SK-N-SH (cell line): Measurements from ENCODE around the gene ATP8A2. TPM values are rescaled to one million over a fixed set of nuclear protein-coding genes. Genes with fewer than 3 reads are reported as not detected.

Experiments
- CTCF ChIA-PET: fragments of 300-600, 350-600 bp; formaldehyde crosslinking; extraction: SDS; loops from one replicate; lab custom pipeline; 2021; lab: Yijun Ruan, JAX
- POLR2A ChIA-PET: fragments of 350-600 bp; sonication (Branson Sonifier 250); formaldehyde crosslinking; extraction: SDS; loops from one replicate; lab custom pipeline; 2020; ENCODE audit warnings: antibody characterized with exemption, inconsistent platforms; lab: Yijun Ruan, JAX
- DNase-seq: peaks from one replicate; pipeline ENCODE4 v3.0.0; 2012
- H2AFZ ChIP-seq: fragments of 200-600 bp; sonication (generic); 2 replicates; pipeline ENCODE4 v1.8.1; 2016; ENCODE audit warnings: antibody characterized with exemption, mild to moderate bottlenecking, low read depth
- H3F3A ChIP-seq: fragments of 200-600 bp; sonication (generic); replicated peaks from 2 replicates; pipeline ENCODE3; 2016; ENCODE audit warnings: antibody characterized with exemption, mild to moderate bottlenecking; ENCODE audit not compliant: insufficient read depth
- H3K27ac ChIP-seq, 2 experiments: fragments of 200-500 bp in 1 of 2; fragments of 200-600 bp in 1 of 2; sonication (Bioruptor generic) in 1 of 2; sonication (generic), shearing (Covaris generic) in 1 of 2; 2 replicates each; pipeline versions ENCODE4 v1.5.1 to v1.6.1; 2014 to 2016; ENCODE audit warnings: low read depth in 2 of 2, inconsistent platforms in 1 of 2, low read length in 1 of 2, mild to moderate bottlenecking in 1 of 2, mixed read lengths in 1 of 2
- H3K27me3 ChIP-seq: fragments of 200-600 bp; sonication (generic), shearing (Covaris generic); 2 replicates; pipeline ENCODE4 v1.6.1; 2016; ENCODE audit warnings: mixed run types; ENCODE audit not compliant: insufficient read depth
- H3K36me3 ChIP-seq, 2 experiments: fragments of 200-500 bp in 1 of 2; fragments of 200-600 bp in 1 of 2; sonication (Bioruptor generic) in 1 of 2; sonication (generic) in 1 of 2; replicated peaks in 1 of 2; 2 replicates each; pipeline versions ENCODE3 to v1.5.1; 2014 to 2016; ENCODE audit warnings: low read length in 1 of 2, mild to moderate bottlenecking in 1 of 2; ENCODE audit not compliant: insufficient read depth in 2 of 2, control insufficient read depth in 1 of 2
- H3K4me1 ChIP-seq, 2 experiments: fragments of 200-500 bp in 1 of 2; fragments of 200-600 bp in 1 of 2; sonication (Bioruptor generic) in 1 of 2; sonication (generic), shearing (Covaris generic) in 1 of 2; 2 replicates each; pipeline versions ENCODE4 v1.5.1 to v1.6.1; 2014 to 2016; ENCODE audit warnings: low read depth in 1 of 2, low read length in 1 of 2, mixed run types in 1 of 2; ENCODE audit not compliant: insufficient read depth in 2 of 2, control insufficient read depth in 1 of 2
- H3K4me2 ChIP-seq: fragments of 200-600 bp; sonication (generic), shearing (Covaris generic); 2 replicates; pipeline ENCODE4 v1.6.1; 2017; ENCODE audit warnings: mixed run types
- H3K4me3 ChIP-seq, 2 experiments: fragments of 200-500 bp in 1 of 2; fragments of 200-600 bp in 1 of 2; sonication (Bioruptor generic) in 1 of 2; sonication (generic), shearing (Covaris generic) in 1 of 2; 2 replicates each; pipeline versions ENCODE4 v1.5.1 to v1.8.1; 2014 to 2016; ENCODE audit warnings: low read depth in 2 of 2, inconsistent platforms in 1 of 2, low read length in 1 of 2, mild to moderate bottlenecking in 1 of 2, mixed read lengths in 1 of 2, moderate library complexity in 1 of 2
- H3K79me2 ChIP-seq: fragments of 200-600 bp; sonication (generic); 2 replicates; pipeline ENCODE4 v1.8.1; 2017; ENCODE audit warnings: mild to moderate bottlenecking; ENCODE audit not compliant: insufficient read depth
- H3K9ac ChIP-seq: fragments of 200-600 bp; sonication (generic); 2 replicates; pipeline ENCODE4 v1.6.1; 2017; ENCODE audit warnings: mixed run types
- H3K9me2 ChIP-seq: fragments of 200-600 bp; sonication (generic); 2 replicates; pipeline ENCODE4 v1.6.1; 2017; ENCODE audit warnings: mixed run types
- H3K9me3 ChIP-seq: fragments of 200-600 bp; sonication (generic); 2 replicates; pipeline ENCODE4 v1.6.1; 2017; ENCODE audit warnings: mixed run types, mild to moderate bottlenecking, moderate library complexity
- H4K20me1 ChIP-seq: fragments of 200-600 bp; sonication (generic); 2 replicates; pipeline ENCODE4 v1.6.1; 2017; ENCODE audit warnings: mild to moderate bottlenecking, mixed run types; ENCODE audit not compliant: insufficient read depth
- CHD2 ChIP-seq: fragments of 150-350 bp; IDR thresholded peaks from 2 replicates; pipeline ENCODE4 v1.6.1; 2018; ENCODE audit warnings: low read length; ENCODE audit not compliant: partially characterized antibody
- ELF1 ChIP-seq: IDR thresholded peaks from 2 replicates; pipeline ENCODE4 v1.4.0; 2012
- FOXJ3 ChIP-seq: sonication (generic); formaldehyde crosslinking; IDR thresholded peaks from 2 replicates; pipeline ENCODE4 v1.5.1; 2020; ENCODE audit warnings: mild to moderate bottlenecking, missing genetic modification reagents
- FOXM1 ChIP-seq: IDR thresholded peaks from 2 replicates; pipeline ENCODE4 v1.4.0; 2012; ENCODE audit warnings: low read depth, mild to moderate bottlenecking
- GABPA ChIP-seq: IDR thresholded peaks from 2 replicates; pipeline ENCODE4 v1.4.0; 2012; ENCODE audit warnings: low read depth, mild to moderate bottlenecking
- JUND ChIP-seq: IDR thresholded peaks from 2 replicates; pipeline ENCODE4 v1.4.0; 2012
- NRF1 ChIP-seq: IDR thresholded peaks from 2 replicates; pipeline ENCODE4 v1.6.1; 2012; ENCODE audit warnings: low read depth, mild to moderate bottlenecking, low read length
- PBX3 ChIP-seq: IDR thresholded peaks from 2 replicates; pipeline ENCODE4; 2012
- RAD21 ChIP-seq: IDR thresholded peaks from 2 replicates; pipeline ENCODE4 v1.6.1; 2012; ENCODE audit warnings: mild to moderate bottlenecking, low read length
- RFX5 ChIP-seq: IDR thresholded peaks from 2 replicates; pipeline ENCODE4 v1.6.1; 2012; ENCODE audit warnings: mild to moderate bottlenecking, improper control_type of control experiment, low read length
- RXRA ChIP-seq: IDR thresholded peaks from 2 replicates; pipeline ENCODE4 v1.4.0; 2012; ENCODE audit warnings: low read depth, mild to moderate bottlenecking, borderline replicate concordance
- SMC3 ChIP-seq: IDR thresholded peaks from 2 replicates; pipeline ENCODE4 v1.6.1; 2012; ENCODE audit warnings: low read depth, low read length, improper control_type of control experiment
- TAF1 ChIP-seq: IDR thresholded peaks from 2 replicates; pipeline ENCODE4 v1.6.1; 2012; ENCODE audit warnings: low read depth, mild to moderate bottlenecking, low read length, moderate library complexity, borderline replicate concordance
- TCF12 ChIP-seq: IDR thresholded peaks from 2 replicates; pipeline ENCODE4 v1.4.0; 2012
- WGBS: methylation state at CpG from one replicate; pipeline ENCODE4 v1.1.6; 2017; ENCODE audit warnings: low lambda C conversion rate; 5-methylcytosine and 5-hydroxymethylcytosine counted together
- polyA plus RNA-seq, 3 experiments: library from polyadenylated mRNA; depleted of rRNA; stranded (reverse); fragments of >200 nt; gene quantifications; 2 replicates each; pipeline ENCODE4 v1.2.3, GENCODE V29; 2012
- TF ChIP-seq, protein P1 (sequence below): IDR thresholded peaks from 2 replicates; pipeline ENCODE4 v1.4.0; 2012; ENCODE audit warnings: low read depth, borderline replicate concordance
- TF ChIP-seq, protein P2 (sequence below): fragments of 150-350 bp; IDR thresholded peaks from 2 replicates; pipeline ENCODE4 v1.6.1; 2016; ENCODE audit warnings: mild to moderate bottlenecking, low read depth, low read length
- TF ChIP-seq, protein P3 (sequence below): IDR thresholded peaks from 2 replicates; pipeline ENCODE4 v1.4.0; 2012; ENCODE audit warnings: low read depth, borderline replicate concordance

ATP8A2 gene
- polyA plus RNA-seq, 1 of the 3 experiments (the other 2 are of a cell fraction), result 0.02 TPM

DNA sequence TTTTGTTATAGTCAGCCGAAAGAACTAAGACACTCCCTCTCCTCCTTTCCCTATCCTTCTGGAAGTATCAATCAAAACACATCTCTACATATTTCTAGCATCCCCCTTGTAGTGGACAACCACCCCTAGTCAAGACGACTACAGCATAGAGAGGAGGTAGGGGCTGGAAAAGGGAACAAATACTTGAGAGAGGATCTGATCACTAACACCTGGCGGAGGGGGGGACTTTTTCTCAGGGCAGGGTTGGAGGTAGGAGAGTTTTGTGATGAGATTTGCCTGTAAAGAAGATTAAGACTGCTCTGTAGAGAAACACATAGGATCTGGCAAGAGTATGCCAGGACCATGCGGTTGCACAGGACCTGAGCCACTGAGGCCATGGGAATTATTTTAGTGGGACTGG, 471.9 kb downstream of the ATP8A2 start:
- Histone ChIP-seq H3K4me2 (no peak overlapping the region), H3K4me1 (peaks cover 0 to 7% of the 10 kb centered on the region in 2 experiments; a peak in 2 of 4 replicates), H3K9ac (no peak overlapping the region), H3K9me3 (no peaks in the 10 kb centered on the region), H3K36me3 (no peaks in the 10 kb centered on the region), H3F3A (no peaks in the 10 kb centered on the region), H3K79me2 (no peaks in the 10 kb centered on the region), H3K9me2 (no peaks in the 10 kb centered on the region), H2AFZ (no peak overlapping the region), H4K20me1 (no peaks in the 10 kb centered on the region), H3K27ac (no peak overlapping the region), H3K4me3 (no peak overlapping the region), H3K27me3 (no peaks in the 10 kb centered on the region)
- no peak for DNase-seq
- POLR2A ChIA-PET, result no interaction called here
- TF ChIP-seq TAF1 (no peak), NRF1 (no peak), PBX3 (no peak), RAD21 (no peak), RFX5 (no peak), GABPA (no peak), JUND (no peak), CHD2 (no peak), ELF1 (no peak), TCF12 (no peak), FOXM1 (no peak), RXRA (no peak), SMC3 (no peak), FOXJ3 (CRISPR knock-in tag) (no peak)
- TF ChIP-seq, protein P1, sequence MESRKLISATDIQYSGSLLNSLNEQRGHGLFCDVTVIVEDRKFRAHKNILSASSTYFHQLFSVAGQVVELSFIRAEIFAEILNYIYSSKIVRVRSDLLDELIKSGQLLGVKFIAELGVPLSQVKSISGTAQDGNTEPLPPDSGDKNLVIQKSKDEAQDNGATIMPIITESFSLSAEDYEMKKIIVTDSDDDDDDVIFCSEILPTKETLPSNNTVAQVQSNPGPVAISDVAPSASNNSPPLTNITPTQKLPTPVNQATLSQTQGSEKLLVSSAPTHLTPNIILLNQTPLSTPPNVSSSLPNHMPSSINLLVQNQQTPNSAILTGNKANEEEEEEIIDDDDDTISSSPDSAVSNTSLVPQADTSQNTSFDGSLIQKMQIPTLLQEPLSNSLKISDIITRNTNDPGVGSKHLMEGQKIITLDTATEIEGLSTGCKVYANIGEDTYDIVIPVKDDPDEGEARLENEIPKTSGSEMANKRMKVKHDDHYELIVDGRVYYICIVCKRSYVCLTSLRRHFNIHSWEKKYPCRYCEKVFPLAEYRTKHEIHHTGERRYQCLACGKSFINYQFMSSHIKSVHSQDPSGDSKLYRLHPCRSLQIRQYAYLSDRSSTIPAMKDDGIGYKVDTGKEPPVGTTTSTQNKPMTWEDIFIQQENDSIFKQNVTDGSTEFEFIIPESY, result no peak
- TF ChIP-seq, protein P2, sequence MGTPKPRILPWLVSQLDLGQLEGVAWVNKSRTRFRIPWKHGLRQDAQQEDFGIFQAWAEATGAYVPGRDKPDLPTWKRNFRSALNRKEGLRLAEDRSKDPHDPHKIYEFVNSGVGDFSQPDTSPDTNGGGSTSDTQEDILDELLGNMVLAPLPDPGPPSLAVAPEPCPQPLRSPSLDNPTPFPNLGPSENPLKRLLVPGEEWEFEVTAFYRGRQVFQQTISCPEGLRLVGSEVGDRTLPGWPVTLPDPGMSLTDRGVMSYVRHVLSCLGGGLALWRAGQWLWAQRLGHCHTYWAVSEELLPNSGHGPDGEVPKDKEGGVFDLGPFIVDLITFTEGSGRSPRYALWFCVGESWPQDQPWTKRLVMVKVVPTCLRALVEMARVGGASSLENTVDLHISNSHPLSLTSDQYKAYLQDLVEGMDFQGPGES, result no peak
- TF ChIP-seq, protein P3, sequence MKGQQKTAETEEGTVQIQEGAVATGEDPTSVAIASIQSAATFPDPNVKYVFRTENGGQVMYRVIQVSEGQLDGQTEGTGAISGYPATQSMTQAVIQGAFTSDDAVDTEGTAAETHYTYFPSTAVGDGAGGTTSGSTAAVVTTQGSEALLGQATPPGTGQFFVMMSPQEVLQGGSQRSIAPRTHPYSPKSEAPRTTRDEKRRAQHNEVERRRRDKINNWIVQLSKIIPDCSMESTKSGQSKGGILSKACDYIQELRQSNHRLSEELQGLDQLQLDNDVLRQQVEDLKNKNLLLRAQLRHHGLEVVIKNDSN, result no peak
- CTCF ChIA-PET, result no interaction called here
- WGBS, result 34% methylated on average over 4 of the region's 4 CpGs
